Liver (tissue), 9 donors: ENCODE measurements around the gene UQCRHL. TPM values are rescaled to one million over a fixed set of nuclear protein-coding genes. Genes with fewer than 3 reads are reported as not detected.

Experiments
- DNase-seq: peaks from one replicate; pipeline ENCODE4 v3.0.0-alpha.2; 2017; ENCODE audit warnings: low spot score
- H3K27ac ChIP-seq, 2 donors: one replicate each; pipeline ENCODE4 v1.7.0; 2013; ENCODE audit warnings: inconsistent platforms in 2 of 2, low read length in 2 of 2, control low read depth in 1 of 2, low read depth in 1 of 2, mild to moderate bottlenecking in 1 of 2
- H3K27me3 ChIP-seq, 4 donors: one replicate each; pipeline versions ENCODE4 v1.6.1 to v1.7.0; 2013; ENCODE audit warnings: low read length in 3 of 4, inconsistent platforms in 1 of 4, mild to moderate bottlenecking in 1 of 4, moderate library complexity in 1 of 4; ENCODE audit not compliant: control insufficient read depth in 4 of 4, insufficient read depth in 4 of 4
- H3K36me3 ChIP-seq, 4 donors: one replicate each; pipeline versions ENCODE4 v1.6.1 to v1.7.0; 2013; ENCODE audit warnings: low read length in 3 of 4, mild to moderate bottlenecking in 3 of 4, low read depth in 1 of 4, moderate library complexity in 1 of 4; ENCODE audit not compliant: control insufficient read depth in 4 of 4, insufficient read depth in 3 of 4
- H3K4me1 ChIP-seq, 4 donors: one replicate each; pipeline versions ENCODE4 v1.6.1 to v1.7.0; 2013; ENCODE audit warnings: low read length in 3 of 4, mild to moderate bottlenecking in 3 of 4, moderate library complexity in 1 of 4; ENCODE audit not compliant: control insufficient read depth in 4 of 4, insufficient read depth in 4 of 4
- H3K4me3 ChIP-seq, 3 donors: one replicate each; pipeline versions ENCODE4 v1.6.1 to v1.7.0; 2013; ENCODE audit warnings: low read length in 3 of 3, control low read depth in 1 of 3, low read depth in 1 of 3, mild to moderate bottlenecking in 1 of 3
- H3K9ac ChIP-seq, 2 donors: one replicate each; pipeline ENCODE4 v1.7.0; 2013; ENCODE audit warnings: low read length in 2 of 2, mild to moderate bottlenecking in 2 of 2, moderate library complexity in 2 of 2, control low read depth in 1 of 2, low read depth in 1 of 2
- H3K9me3 ChIP-seq, 4 donors: one replicate each; pipeline versions ENCODE4 v1.6.1 to v1.7.0; 2013; ENCODE audit warnings: low read length in 3 of 4; ENCODE audit not compliant: control insufficient read depth in 4 of 4
- EGR1 ChIP-seq, 2 donors: IDR thresholded peaks; 2 replicates each; pipeline ENCODE4 v1.6.1; 2016 to 2018; ENCODE audit warnings: antibody characterized with exemption in 2 of 2, low read depth in 2 of 2
- FOXA1 ChIP-seq: IDR thresholded peaks from 2 replicates; pipeline ENCODE4 v1.6.1; 2016; ENCODE audit warnings: antibody characterized with exemption
- FOXA2 ChIP-seq: IDR thresholded peaks from 2 replicates; pipeline ENCODE4 v1.6.1; 2016; ENCODE audit warnings: antibody characterized with exemption
- GABPA ChIP-seq, 2 donors: IDR thresholded peaks in 1 of 2; conservative IDR thresholded peaks in 1 of 2; 2 replicates each; pipeline ENCODE4 v1.6.1; 2016; ENCODE audit warnings: antibody characterized with exemption in 2 of 2, mild to moderate bottlenecking in 1 of 2, moderate library complexity in 1 of 2
- HNF4G ChIP-seq: IDR thresholded peaks from 2 replicates; pipeline ENCODE4 v1.6.1; 2016; ENCODE audit warnings: antibody characterized with exemption
- RAD21 ChIP-seq, 2 donors: IDR thresholded peaks; 2 replicates each; pipeline ENCODE4 v1.6.1; 2016; ENCODE audit warnings: antibody characterized with exemption in 2 of 2, mild to moderate bottlenecking in 2 of 2
- RXRA ChIP-seq, 2 donors: IDR thresholded peaks; 2 replicates each; pipeline ENCODE4 v1.6.1; 2017 to 2018; ENCODE audit warnings: antibody characterized with exemption in 2 of 2, mild to moderate bottlenecking in 1 of 2
- SP1 ChIP-seq: IDR thresholded peaks from 2 replicates; pipeline ENCODE4 v1.6.1; 2018; ENCODE audit warnings: antibody characterized with exemption, mild to moderate bottlenecking
- TAF1 ChIP-seq: conservative IDR thresholded peaks from 2 replicates; pipeline ENCODE4 v1.6.1; 2016; ENCODE audit warnings: antibody characterized with exemption, mild to moderate bottlenecking
- WGBS: extraction: QIAGEN DNeasy Blood & Tissue Kit; methylation state at CpG from one replicate; pipeline ENCODE4 v1.1.7; 2013; 5-methylcytosine and 5-hydroxymethylcytosine counted together
- polyA plus RNA-seq, 2 donors: library from polyadenylated mRNA; stranded (reverse) in 1 of 2; unstranded in 1 of 2; fragments of 200-250 nt in 1 of 2; fragments of >200 nt in 1 of 2; fragmentation: Nextera tagmentation in 1 of 2; extraction: Ambion mirVana in 1 of 2; gene quantifications; one replicate each; pipeline versions ENCODE4 v1.2.1 to v1.2.3, GENCODE V29; 2013 to 2015
- total RNA-seq, 2 donors: library from RNA; depleted of rRNA; stranded (reverse); fragments of >200 nt; gene quantifications; one replicate each; pipeline ENCODE4 v1.2.3, GENCODE V29; 2014
- TF ChIP-seq, protein P1 (sequence below): fragments of 150-350 bp; IDR thresholded peaks from 2 replicates; pipeline ENCODE4 v1.5.1; 2017; ENCODE audit warnings: improper control_type of control experiment, low read depth, low read length; ENCODE audit not compliant: missing input control
- TF ChIP-seq, protein P2 (sequence below): IDR thresholded peaks from 2 replicates; pipeline ENCODE4 v1.6.1; 2016; ENCODE audit warnings: antibody characterized with exemption
- TF ChIP-seq, protein P3 (sequence below): IDR thresholded peaks from 2 replicates; pipeline ENCODE4 v1.6.1; 2016; ENCODE audit warnings: antibody characterized with exemption, mild to moderate bottlenecking
- donor health status: healthy.
- donor health status: healthy.
- donor health status: healthy.
- donor health status: healthy.
- donor health status: healthy.

Gene UQCRHL
- total and polyA plus RNA-seq, 4 donors = 0.50 to 2.9 (median 1.4) TPM

DNA sequence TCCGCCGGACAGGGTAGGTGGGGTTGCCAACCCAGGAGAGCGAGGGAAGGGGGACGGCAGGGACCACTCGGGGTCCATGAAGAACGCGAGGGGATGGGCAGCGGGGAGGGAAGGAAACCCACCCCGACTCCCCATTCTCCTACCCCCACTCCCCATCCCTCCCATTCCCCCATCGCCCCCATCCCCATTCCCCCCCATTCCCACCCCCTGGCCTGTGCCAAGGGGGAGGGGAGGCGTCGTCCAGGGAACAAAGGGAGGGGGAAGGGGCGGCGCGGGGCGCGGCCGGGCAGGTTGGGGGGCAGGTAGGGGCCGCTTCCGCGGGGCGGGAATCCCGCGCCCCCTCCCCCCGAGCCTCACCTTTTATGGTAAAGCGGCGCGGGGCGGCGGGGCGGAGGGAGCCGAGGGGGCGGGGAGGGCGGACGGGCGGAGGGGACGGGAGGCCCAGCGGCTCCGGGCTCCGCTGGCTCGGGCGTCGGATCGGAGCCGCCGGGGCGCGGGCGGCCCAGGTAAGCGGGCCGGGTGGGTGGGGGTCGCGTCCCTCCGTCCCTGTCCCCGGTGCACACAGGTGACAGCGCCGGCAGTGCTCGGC, 49.0 kb downstream of the UQCRHL start, which contains the start of gene FBLIM1:
FBLIM1 (plus strand) TSS at position 453 of the 589 bp plus-strand sequence. CDS start 6,189 bp downstream, outside the sequence.
- DNase-seq = no peak
- TF ChIP-seq HNF4G (no peak), TAF1 (no peak), GABPA (IDR thresholded peaks at IDR 0.05 in 1 of 2, conservative IDR thresholded peaks at IDR 0.05 in 1 of 2) (no peak), FOXA2 (no peak), RXRA (IDR thresholded peaks at IDR 0.05) (no peak), RAD21 (IDR thresholded peaks at IDR 0.05) (no peak), FOXA1 (no peak), SP1 (no peak)
- TF ChIP-seq, protein P1, sequence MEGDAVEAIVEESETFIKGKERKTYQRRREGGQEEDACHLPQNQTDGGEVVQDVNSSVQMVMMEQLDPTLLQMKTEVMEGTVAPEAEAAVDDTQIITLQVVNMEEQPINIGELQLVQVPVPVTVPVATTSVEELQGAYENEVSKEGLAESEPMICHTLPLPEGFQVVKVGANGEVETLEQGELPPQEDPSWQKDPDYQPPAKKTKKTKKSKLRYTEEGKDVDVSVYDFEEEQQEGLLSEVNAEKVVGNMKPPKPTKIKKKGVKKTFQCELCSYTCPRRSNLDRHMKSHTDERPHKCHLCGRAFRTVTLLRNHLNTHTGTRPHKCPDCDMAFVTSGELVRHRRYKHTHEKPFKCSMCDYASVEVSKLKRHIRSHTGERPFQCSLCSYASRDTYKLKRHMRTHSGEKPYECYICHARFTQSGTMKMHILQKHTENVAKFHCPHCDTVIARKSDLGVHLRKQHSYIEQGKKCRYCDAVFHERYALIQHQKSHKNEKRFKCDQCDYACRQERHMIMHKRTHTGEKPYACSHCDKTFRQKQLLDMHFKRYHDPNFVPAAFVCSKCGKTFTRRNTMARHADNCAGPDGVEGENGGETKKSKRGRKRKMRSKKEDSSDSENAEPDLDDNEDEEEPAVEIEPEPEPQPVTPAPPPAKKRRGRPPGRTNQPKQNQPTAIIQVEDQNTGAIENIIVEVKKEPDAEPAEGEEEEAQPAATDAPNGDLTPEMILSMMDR = no peak
- TF ChIP-seq, protein P2, sequence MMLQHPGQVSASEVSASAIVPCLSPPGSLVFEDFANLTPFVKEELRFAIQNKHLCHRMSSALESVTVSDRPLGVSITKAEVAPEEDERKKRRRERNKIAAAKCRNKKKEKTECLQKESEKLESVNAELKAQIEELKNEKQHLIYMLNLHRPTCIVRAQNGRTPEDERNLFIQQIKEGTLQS = no peak
- TF ChIP-seq, protein P3, sequence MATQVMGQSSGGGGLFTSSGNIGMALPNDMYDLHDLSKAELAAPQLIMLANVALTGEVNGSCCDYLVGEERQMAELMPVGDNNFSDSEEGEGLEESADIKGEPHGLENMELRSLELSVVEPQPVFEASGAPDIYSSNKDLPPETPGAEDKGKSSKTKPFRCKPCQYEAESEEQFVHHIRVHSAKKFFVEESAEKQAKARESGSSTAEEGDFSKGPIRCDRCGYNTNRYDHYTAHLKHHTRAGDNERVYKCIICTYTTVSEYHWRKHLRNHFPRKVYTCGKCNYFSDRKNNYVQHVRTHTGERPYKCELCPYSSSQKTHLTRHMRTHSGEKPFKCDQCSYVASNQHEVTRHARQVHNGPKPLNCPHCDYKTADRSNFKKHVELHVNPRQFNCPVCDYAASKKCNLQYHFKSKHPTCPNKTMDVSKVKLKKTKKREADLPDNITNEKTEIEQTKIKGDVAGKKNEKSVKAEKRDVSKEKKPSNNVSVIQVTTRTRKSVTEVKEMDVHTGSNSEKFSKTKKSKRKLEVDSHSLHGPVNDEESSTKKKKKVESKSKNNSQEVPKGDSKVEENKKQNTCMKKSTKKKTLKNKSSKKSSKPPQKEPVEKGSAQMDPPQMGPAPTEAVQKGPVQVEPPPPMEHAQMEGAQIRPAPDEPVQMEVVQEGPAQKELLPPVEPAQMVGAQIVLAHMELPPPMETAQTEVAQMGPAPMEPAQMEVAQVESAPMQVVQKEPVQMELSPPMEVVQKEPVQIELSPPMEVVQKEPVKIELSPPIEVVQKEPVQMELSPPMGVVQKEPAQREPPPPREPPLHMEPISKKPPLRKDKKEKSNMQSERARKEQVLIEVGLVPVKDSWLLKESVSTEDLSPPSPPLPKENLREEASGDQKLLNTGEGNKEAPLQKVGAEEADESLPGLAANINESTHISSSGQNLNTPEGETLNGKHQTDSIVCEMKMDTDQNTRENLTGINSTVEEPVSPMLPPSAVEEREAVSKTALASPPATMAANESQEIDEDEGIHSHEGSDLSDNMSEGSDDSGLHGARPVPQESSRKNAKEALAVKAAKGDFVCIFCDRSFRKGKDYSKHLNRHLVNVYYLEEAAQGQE = no peak
- Histone ChIP-seq H3K36me3 (no peaks in the 10 kb centered on the region), H3K9ac (no peak within 1 kb of the TSS), H3K4me1 (peaks cover 0 to 6% (median 5%) of the 10 kb centered on the region in 4 donors), H3K27me3 (no peaks in the 10 kb centered on the region), H3K27ac (peak within 1 kb of the TSS in 1 of 2 donors; percentile 12), H3K4me3 (peak within 1 kb of the TSS in 2 of 3 donors; percentile 17 to 65), H3K9me3 (no peaks in the 10 kb centered on the region)
- WGBS = 9% methylated on average over 58 of the region's 58 CpGs

DNA sequence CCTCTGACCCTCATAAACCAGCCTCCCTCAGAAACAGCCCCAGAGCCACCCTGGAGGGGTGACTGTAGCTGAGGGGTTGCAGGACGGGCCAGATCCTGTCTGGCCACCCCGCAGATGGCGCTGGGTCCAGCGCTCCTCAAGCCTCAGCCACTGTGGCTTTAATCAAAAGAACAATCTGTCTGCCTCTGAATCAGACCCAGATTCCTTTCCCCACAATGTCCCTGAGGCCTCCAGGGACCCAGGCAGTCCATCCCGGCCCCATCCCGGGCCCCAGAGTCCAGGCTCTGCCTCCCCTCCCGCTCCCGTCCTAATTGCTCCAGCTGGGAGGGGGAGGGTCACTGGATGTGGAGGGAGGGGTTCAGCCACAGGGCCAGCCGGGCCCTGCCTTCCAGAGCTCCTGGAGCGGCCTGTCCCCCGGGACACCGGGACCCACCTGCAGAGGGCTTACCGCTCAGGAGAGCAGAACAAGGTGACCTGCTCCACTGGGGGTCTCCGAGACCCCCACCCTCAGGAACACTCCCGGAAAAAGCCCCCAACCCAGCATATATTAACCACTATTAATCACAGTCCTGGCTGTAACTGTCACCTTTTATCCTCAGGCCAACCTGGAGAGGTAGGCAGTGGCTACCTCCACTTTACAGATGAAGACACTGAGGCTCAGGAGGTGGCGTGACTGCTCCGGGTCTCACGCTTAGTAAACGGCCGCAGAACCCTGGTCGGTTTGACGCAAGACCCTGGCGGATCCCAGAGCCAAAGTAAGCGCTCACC, 49.7 kb downstream of the UQCRHL start:
- H3K27me3 ChIP-seq = no peaks in the 10 kb centered on the region

More for the DNA sequence above, 49.7 kb downstream of the UQCRHL start:
- Histone ChIP-seq H3K9ac (no peak overlapping the region), H3K27ac (no peak overlapping the region), H3K36me3 (no peaks in the 10 kb centered on the region), H3K4me1 (peaks cover 0 to 6% (median 5%) of the 10 kb centered on the region in 4 donors), H3K4me3 (no peak overlapping the region), H3K9me3 (no peaks in the 10 kb centered on the region)
- 47% methylated on average over 24 of the region's 24 CpGs for WGBS
- no peak for DNase-seq
- no peak for TF ChIP-seq GABPA (IDR thresholded peaks at IDR 0.05 in 1 of 2, conservative IDR thresholded peaks at IDR 0.05 in 1 of 2)
- no peak for TF ChIP-seq FOXA1
- TF ChIP-seq EGR1 (IDR thresholded peaks at IDR 0.05; ENCODE audit: low read depth in 2 of 2) = no peak
- TF ChIP-seq SP1 = no peak
- TF ChIP-seq, protein P3 = no peak
- TF ChIP-seq, protein P2 = no peak
- no peak for TF ChIP-seq TAF1
